ENCODE measurements around the gene BCL6B.

DNA sequence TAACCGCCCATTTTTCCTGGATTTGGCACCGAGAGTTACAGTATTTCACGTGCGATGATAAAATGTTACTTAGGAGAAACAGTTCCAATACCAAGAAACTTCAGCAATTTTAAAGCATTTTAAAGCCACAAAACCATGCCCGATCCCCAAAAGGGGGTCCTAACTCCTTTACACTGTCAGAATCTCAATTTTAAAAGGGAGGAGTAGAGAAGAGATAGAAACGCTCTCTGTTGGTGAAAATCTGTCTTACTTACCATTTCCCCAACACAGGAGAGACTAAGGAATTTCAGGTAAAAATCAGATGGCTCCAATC lies 11.0 kb upstream of the BCL6B start:
- TF ChIP-seq CTCF (IDR thresholded peaks at IDR 0.05), result no peak
- TF ChIP-seq SIN3A (IDR thresholded peaks at IDR 0.05; ENCODE audit: borderline replicate concordance, insufficient read depth, low read depth, low read length), result no peak
- TF ChIP-seq TCF7L2 (IDR thresholded peaks at IDR 0.05; ENCODE audit: low read depth, low read length), result no peak
- no peak for TF ChIP-seq POLR2AphosphoS5 (IDR thresholded peaks at IDR 0.05; ENCODE audit: low read depth, low read length)
- TF ChIP-seq REST (IDR thresholded peaks at IDR 0.05; ENCODE audit: insufficient read depth in 1 of 2, low read depth in 2 of 2, low read length in 1 of 2), result no peak

Measured in Panc1 (cell line).